PFSK-1 (cell line): ENCODE measurements around the gene MTG2.

ENCODE experiments used
- FOXP2 ChIP-seq: optimal IDR thresholded peaks from 2 replicates; pipeline ENCODE3; 2011; ENCODE audit warnings: borderline replicate concordance, control low read depth, inconsistent platforms; ENCODE audit not compliant: insufficient read depth; ENCODE audit errors: extremely low read length, extremely low read depth
- POLR2AphosphoS5 ChIP-seq: IDR thresholded peaks from 2 replicates; pipeline ENCODE4 v1.6.1; 2012; ENCODE audit warnings: low read depth, mild to moderate bottlenecking, control low read depth, low read length, moderate library complexity
- REST ChIP-seq, 2 experiments: IDR thresholded peaks; 2 replicates each; pipeline versions ENCODE4 v1.6.1 to v1.8.0; 2011 to 2012; ENCODE audit warnings: low read depth in 2 of 2, low read length in 2 of 2, control low read depth in 1 of 2, inconsistent platforms in 1 of 2, mild to moderate bottlenecking in 1 of 2, moderate library complexity in 1 of 2; ENCODE audit not compliant: insufficient read depth in 1 of 2
- SIN3A ChIP-seq: IDR thresholded peaks from 2 replicates; pipeline ENCODE4 v1.6.1; 2012; ENCODE audit warnings: mild to moderate bottlenecking, low read length, moderate library complexity, borderline replicate concordance; ENCODE audit not compliant: insufficient read depth
- TAF1 ChIP-seq: IDR thresholded peaks from 2 replicates; pipeline ENCODE4 v1.6.1; 2012; ENCODE audit warnings: low read length, control low read depth, borderline replicate concordance; ENCODE audit not compliant: insufficient read depth

MTG2 gene

GRCh38 chr20:62165762-62166399 is 16.9 kb upstream of the MTG2 start:
- TF ChIP-seq TAF1 (no peak), SIN3A (no peak), POLR2AphosphoS5 (no peak), FOXP2 (no peak), REST (IDR thresholded peaks at IDR 0.05; ENCODE audit: insufficient read depth in 1 of 2, low read depth in 2 of 2, low read length in 2 of 2) (no peak)

GRCh38 chr20:62167474-62167873 is 15.4 kb upstream of the MTG2 start:
- TF ChIP-seq FOXP2, result no peak
- TF ChIP-seq POLR2AphosphoS5, result no peak
- TF ChIP-seq REST (IDR thresholded peaks at IDR 0.05; ENCODE audit: insufficient read depth in 1 of 2, low read depth in 2 of 2, low read length in 2 of 2), result no peak
- TF ChIP-seq TAF1, result no peak
- TF ChIP-seq SIN3A, result no peak

- no peak for TF ChIP-seq POLR2AphosphoS5
- no peak for TF ChIP-seq FOXP2
- no peak for TF ChIP-seq SIN3A
- no peak for TF ChIP-seq TAF1
- TF ChIP-seq REST (IDR thresholded peaks at IDR 0.05; ENCODE audit: insufficient read depth in 1 of 2, low read depth in 2 of 2, low read length in 2 of 2), result no peak
Measured at GRCh38 chr20:62168061-62168460, 14.8 kb upstream of the MTG2 start.

GRCh38 chr20:62168890-62169435 is 13.9 kb upstream of the MTG2 start:
- TF ChIP-seq POLR2AphosphoS5, result no peak
- no peak for TF ChIP-seq REST (IDR thresholded peaks at IDR 0.05; ENCODE audit: insufficient read depth in 1 of 2, low read depth in 2 of 2, low read length in 2 of 2)
- no peak for TF ChIP-seq SIN3A
- TF ChIP-seq FOXP2, result no peak
- no peak for TF ChIP-seq TAF1

GRCh38 chr20:62170536-62170935 is 12.3 kb upstream of the MTG2 start:
- TF ChIP-seq REST (IDR thresholded peaks at IDR 0.05; ENCODE audit: insufficient read depth in 1 of 2, low read depth in 2 of 2, low read length in 2 of 2) (no peak), TAF1 (no peak), SIN3A (no peak), POLR2AphosphoS5 (no peak), FOXP2 (no peak)
